NCI-H1105 (cell line): ENCODE results near the gene COL26A1.
"Not testable (repeated sequence)": the region's sequence is repeated elsewhere in the genome, so short reads cannot be mapped to it uniquely, and the experiment has no call there.

Experiments
- DNase-seq: peaks from one replicate; lab custom pipeline; 2025; lab: John Stamatoyannopoulos, UW

COL26A1 gene

GRCh38 chr7:101362334-101363195 is at the start of gene COL26A1:
Gene COL26A1, plus strand, starts transcription at chr7:101362875. Its CDS starts 158 bp downstream, at chr7:101363033.
- DNase-seq, result peak; percentile 13

- DNase-seq, result peak; percentile 1
Observed at GRCh38 chr7:101315336-101315735, 47.3 kb upstream of the COL26A1 start.

GRCh38 chr7:101319401-101319800 is 43.3 kb upstream of the COL26A1 start:
- DNase-seq, result no peak

- DNase-seq, result peak; percentile 91
Observed at GRCh38 chr7:101321491-101322401, 40.9 kb upstream of the COL26A1 start, which contains the start of gene IFT22. Gene IFT22, minus strand, starts transcription at chr7:101321812. Its CDS starts 103 bp downstream, at chr7:101321709.

GRCh38 chr7:101328159-101328558 is 34.5 kb upstream of the COL26A1 start:
- no peak for DNase-seq

- no peak for DNase-seq
Observed at GRCh38 chr7:101330011-101330484, 32.6 kb upstream of the COL26A1 start.

- DNase-seq, result no peak
Observed at GRCh38 chr7:101332026-101332425, 30.6 kb upstream of the COL26A1 start.

GRCh38 chr7:101333912-101334311 is 28.8 kb upstream of the COL26A1 start:
- DNase-seq, result no peak

GRCh38 chr7:101340379-101340778 is 22.3 kb upstream of the COL26A1 start:
- no peak for DNase-seq

- DNase-seq, result no peak
Observed at GRCh38 chr7:101342892-101343291, 19.8 kb upstream of the COL26A1 start.

- DNase-seq, result no peak
Observed at GRCh38 chr7:101347477-101347876, 15.2 kb upstream of the COL26A1 start.

- DNase-seq, result not testable (repeated sequence)
Observed at GRCh38 chr7:101348456-101349067, 14.1 kb upstream of the COL26A1 start.

GRCh38 chr7:101349300-101349699 is 13.4 kb upstream of the COL26A1 start:
- DNase-seq, result not testable (repeated sequence)

- DNase-seq, result no peak
Observed at GRCh38 chr7:101352920-101353308, 9.8 kb upstream of the COL26A1 start.

GRCh38 chr7:101357433-101357832 is 5.2 kb upstream of the COL26A1 start:
- DNase-seq, result no peak

GRCh38 chr7:101363196-101363733 is 590 bp downstream of the COL26A1 start:
- DNase-seq, result no peak

GRCh38 chr7:101363734-101364374 is 1.2 kb downstream of the COL26A1 start:
- peak; percentile 23 for DNase-seq

- DNase-seq, result no peak
Observed at GRCh38 chr7:101365956-101366355, 3.3 kb downstream of the COL26A1 start.

GRCh38 chr7:101367676-101368075 is 5.0 kb downstream of the COL26A1 start:
- DNase-seq, result no peak

- no peak for DNase-seq
Observed at GRCh38 chr7:101368422-101369165, 5.9 kb downstream of the COL26A1 start.
